Osteoblast (primary cell): ENCODE data around the gene PHF14. TPM values are rescaled to one million over a fixed set of nuclear protein-coding genes. Genes with fewer than 3 reads are reported as not detected.

ENCODE experiments used
- DNase-seq: peaks from one replicate; pipeline ENCODE4 v3.0.0; 2011; ENCODE audit warnings: low spot score, mixed read lengths; ENCODE audit not compliant: insufficient read length; ENCODE audit errors: missing footprints
- H2AFZ ChIP-seq: 2 replicates; pipeline ENCODE4 v1.6.0; 2011; ENCODE audit warnings: mild to moderate bottlenecking, low read length
- H3K27ac ChIP-seq: 2 replicates; pipeline ENCODE4 v1.5.1; 2011; ENCODE audit warnings: mild to moderate bottlenecking, low read depth, low read length, moderate library complexity
- H3K27me3 ChIP-seq: 2 replicates; pipeline ENCODE4 v1.6.0; 2012; ENCODE audit warnings: mild to moderate bottlenecking, control low read depth, inconsistent platforms, low read length, moderate library complexity; ENCODE audit not compliant: insufficient read depth
- H3K36me3 ChIP-seq: 2 replicates; pipeline ENCODE4 v1.5.1; 2011; ENCODE audit warnings: mild to moderate bottlenecking, low read length, control low read depth, moderate library complexity; ENCODE audit not compliant: insufficient read depth
- H3K4me1 ChIP-seq: 2 replicates; pipeline ENCODE4 v1.5.1; 2011; ENCODE audit warnings: mild to moderate bottlenecking, low read length, control low read depth, moderate library complexity; ENCODE audit not compliant: insufficient read depth
- H3K4me2 ChIP-seq: 2 replicates; pipeline ENCODE4 v1.6.0; 2011; ENCODE audit warnings: mild to moderate bottlenecking, low read length; ENCODE audit not compliant: insufficient read depth
- H3K4me3 ChIP-seq: fragments of 200-600 bp; sonication (generic); 3 replicates; pipeline ENCODE4 v1.5.1; 2012; ENCODE audit warnings: mild to moderate bottlenecking, low read length, inconsistent platforms; ENCODE audit not compliant: insufficient read depth
- H3K79me2 ChIP-seq: 2 replicates; pipeline ENCODE4 v1.6.0; 2012; ENCODE audit warnings: mild to moderate bottlenecking, low read length, control low read depth, inconsistent platforms; ENCODE audit not compliant: insufficient read depth
- H3K9me3 ChIP-seq: 2 replicates; pipeline ENCODE4 v1.5.1; 2011; ENCODE audit warnings: low read depth, low read length, control low read depth
- H4K20me1 ChIP-seq: 2 replicates; pipeline ENCODE4 v1.6.0; 2012; ENCODE audit warnings: mild to moderate bottlenecking, low read length, control low read depth; ENCODE audit not compliant: insufficient read depth
- CTCF ChIP-seq: IDR thresholded peaks from 2 replicates; pipeline ENCODE4 v1.5.1; 2011; ENCODE audit warnings: mild to moderate bottlenecking, low read depth, low read length, moderate library complexity; ENCODE audit errors: extremely low read depth
- total RNA-seq: library from RNA; depleted of rRNA; stranded (reverse); fragments of >200 nt; gene quantifications from 2 replicates; pipeline ENCODE4 v1.2.3, GENCODE V29; 2012

PHF14 gene
- total RNA-seq, 1 donor: 36.9 TPM

GRCh38 chr7:11176985-11177555 lies 203.4 kb downstream of the PHF14 start:
- no peak overlapping the region for H3K27ac ChIP-seq
- DNase-seq: no peak
- H3K27me3 ChIP-seq: no peaks in the 10 kb centered on the region
- no peaks in the 10 kb centered on the region for H3K36me3 ChIP-seq
- no peaks in the 10 kb centered on the region for H4K20me1 ChIP-seq
- no peak overlapping the region for H3K4me2 ChIP-seq
- H3K4me3 ChIP-seq: no peak overlapping the region
- no peak overlapping the region for H2AFZ ChIP-seq
- no peaks in the 10 kb centered on the region for H3K79me2 ChIP-seq
- TF ChIP-seq CTCF: no peak
- peaks cover 3% of the 10 kb centered on the region for H3K4me1 ChIP-seq
- H3K9me3 ChIP-seq: no peaks in the 10 kb centered on the region

- no peaks in the 10 kb centered on the region for H3K36me3 ChIP-seq
- no peak overlapping the region for H2AFZ ChIP-seq
- no peak overlapping the region for H3K4me3 ChIP-seq
- no peak overlapping the region for H3K27ac ChIP-seq
- no peaks in the 10 kb centered on the region for H3K9me3 ChIP-seq
- H3K79me2 ChIP-seq: no peaks in the 10 kb centered on the region
- TF ChIP-seq CTCF: no peak
- no peaks in the 10 kb centered on the region for H3K27me3 ChIP-seq
- peak; percentile 74 for DNase-seq
- peaks cover 3% of the 10 kb centered on the region for H3K4me1 ChIP-seq
- no peaks in the 10 kb centered on the region for H4K20me1 ChIP-seq
- peak overlapping the region; percentile 10 for H3K4me2 ChIP-seq
Observed at GRCh38 chr7:11177793-11178192, 204.1 kb downstream of the PHF14 start.

- Histone ChIP-seq H3K4me1 (peaks cover 3% of the 10 kb centered on the region), H3K36me3 (no peaks in the 10 kb centered on the region), H3K9me3 (peaks cover 2% of the 10 kb centered on the region), H3K4me2 (no peak overlapping the region), H3K27me3 (no peaks in the 10 kb centered on the region), H3K4me3 (no peak overlapping the region), H3K27ac (no peak overlapping the region), H2AFZ (no peak overlapping the region), H4K20me1 (no peaks in the 10 kb centered on the region), H3K79me2 (no peaks in the 10 kb centered on the region)
- TF ChIP-seq CTCF: no peak
- DNase-seq: no peak
Observed at GRCh38 chr7:11181590-11181989, 207.9 kb downstream of the PHF14 start.

GRCh38 chr7:11182736-11183135 lies 209.1 kb downstream of the PHF14 start:
- no peak overlapping the region for H2AFZ ChIP-seq
- no peaks in the 10 kb centered on the region for H3K27me3 ChIP-seq
- no peak overlapping the region for H3K27ac ChIP-seq
- no peaks in the 10 kb centered on the region for H3K79me2 ChIP-seq
- peak; percentile 50 for DNase-seq
- no peak for TF ChIP-seq CTCF
- peaks cover 2% of the 10 kb centered on the region for H3K9me3 ChIP-seq
- no peak overlapping the region for H3K4me2 ChIP-seq
- no peaks in the 10 kb centered on the region for H3K36me3 ChIP-seq
- H4K20me1 ChIP-seq: no peaks in the 10 kb centered on the region
- H3K4me1 ChIP-seq: no peaks in the 10 kb centered on the region
- no peak overlapping the region for H3K4me3 ChIP-seq
